Effector memory CD8-positive, alpha-beta T cell (primary cell): ENCODE results near the gene TEX35.

Experiments used
- ATAC-seq: fragments of 150-1000 bp; cut with Tn5 transposase; replicated peaks from 2 replicates; pipeline ENCODE4 v1.10.0; 2021; ENCODE audit warnings: mild to moderate bottlenecking, moderate library complexity
- DNase-seq, 3 experiments: peaks; one replicate each; pipeline ENCODE4 v3.0.0; 2021
- H3K27ac Mint-ChIP-seq, 2 donors: one replicate each; pipeline ENCODE4 v1.8.0; 2022; ENCODE audit warnings: mild to moderate bottlenecking in 2 of 2, mixed read lengths in 2 of 2, moderate library complexity in 2 of 2
- H3K27me3 Mint-ChIP-seq, 2 donors: one replicate each; pipeline ENCODE4 v1.8.0; 2022; ENCODE audit warnings: mixed read lengths in 2 of 2
- H3K36me3 Mint-ChIP-seq: one replicate; pipeline ENCODE4 v1.8.0; 2022; ENCODE audit warnings: mild to moderate bottlenecking, moderate library complexity, mixed read lengths; ENCODE audit not compliant: insufficient read depth
- H3K4me1 Mint-ChIP-seq, 2 donors: one replicate each; pipeline ENCODE4 v1.8.0; 2022; ENCODE audit warnings: low read depth in 2 of 2, mixed read lengths in 2 of 2
- H3K4me3 Mint-ChIP-seq, 2 donors: one replicate each; pipeline ENCODE4 v1.8.0; 2022; ENCODE audit warnings: mild to moderate bottlenecking in 2 of 2, mixed read lengths in 2 of 2, moderate library complexity in 2 of 2
- H3K9me3 Mint-ChIP-seq, 2 donors: one replicate each; pipeline ENCODE4 v1.8.0; 2022; ENCODE audit warnings: mixed read lengths in 2 of 2
- total RNA-seq, 9 experiments: gene quantifications; one replicate each; lab custom pipeline; 2026; lab: John Stamatoyannopoulos, UW

Gene TEX35
- 0 to 0.10 (median 0) reads per million in 9 experiments for total RNA-seq

DNA sequence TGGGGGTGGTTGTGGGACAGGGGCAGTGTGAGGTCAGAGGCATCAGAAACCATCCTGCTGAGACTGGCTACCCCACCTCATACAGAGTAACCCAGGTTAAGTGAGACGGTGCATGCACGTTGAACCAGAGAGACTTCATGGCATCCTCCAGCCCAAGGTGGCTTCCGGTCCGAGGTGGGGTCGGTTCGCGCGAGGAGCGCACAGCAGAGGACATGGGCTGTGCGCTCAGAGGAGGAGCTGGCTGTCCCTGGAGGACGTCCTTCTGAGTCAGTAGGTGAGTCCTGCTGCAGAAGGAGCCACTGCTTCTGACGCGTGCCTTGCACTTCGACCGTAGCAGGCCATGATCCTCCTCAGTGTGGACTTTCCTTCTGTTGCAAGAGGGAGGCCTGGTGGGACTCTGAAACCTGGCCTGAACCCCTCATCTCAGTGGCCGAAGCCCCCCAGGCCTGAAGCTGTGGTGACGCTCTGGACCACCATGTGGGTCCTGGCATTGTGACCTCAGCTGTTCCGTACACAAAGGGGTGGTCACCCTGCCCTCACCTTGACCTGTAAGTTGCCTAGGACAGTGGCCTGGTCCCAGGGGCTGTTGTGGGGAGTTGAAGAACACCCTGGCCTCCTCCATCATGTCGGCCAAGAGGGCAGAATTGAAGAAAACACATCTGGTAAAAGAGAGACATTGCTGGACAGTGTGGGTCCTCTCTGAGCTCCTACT is at the start of gene TEX35:
Gene TEX35 (plus strand): TSS at position 544 of the 712 bp plus-strand sequence. CDS start 80 bp downstream, at position 624.
- Mint-ChIP-seq H3K36me3 (no peaks in the 10 kb centered on the region), H3K27me3 (peaks cover 15 to 30% of the 10 kb centered on the region in 2 donors), H3K9me3 (no peaks in the 10 kb centered on the region), H3K4me3 (no peak within 1 kb of the TSS), H3K27ac (no peak within 1 kb of the TSS), H3K4me1 (no peaks in the 10 kb centered on the region)
- ATAC-seq = no peak
- no peak for DNase-seq

DNA sequence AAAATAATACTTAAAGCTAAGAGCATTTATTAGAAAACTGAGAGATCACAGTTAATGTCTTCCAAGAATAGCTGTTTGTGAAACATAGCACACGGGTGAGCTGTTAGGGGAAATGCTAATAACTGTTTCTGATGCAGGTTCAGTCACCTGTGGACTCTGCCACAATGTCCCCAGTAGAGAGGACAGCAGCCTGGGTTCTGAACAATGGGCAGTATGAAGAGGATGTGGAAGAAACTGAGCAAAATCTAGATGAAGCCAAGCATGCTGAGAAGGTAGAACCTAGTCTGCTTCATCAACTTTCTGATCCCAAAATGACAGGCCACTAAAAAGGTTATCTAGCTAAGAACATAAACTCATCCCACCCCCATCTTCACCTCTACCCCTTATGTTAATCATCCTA is 48.8 kb upstream of the TEX35 start:
- Mint-ChIP-seq H3K9me3 (no peaks in the 10 kb centered on the region), H3K4me1 (no peaks in the 10 kb centered on the region), H3K27me3 (peaks cover 8 to 15% of the 10 kb centered on the region in 2 donors), H3K36me3 (no peaks in the 10 kb centered on the region), H3K4me3 (no peak overlapping the region), H3K27ac (no peak overlapping the region)
- ATAC-seq (no peak), DNase-seq (no peak)

DNA sequence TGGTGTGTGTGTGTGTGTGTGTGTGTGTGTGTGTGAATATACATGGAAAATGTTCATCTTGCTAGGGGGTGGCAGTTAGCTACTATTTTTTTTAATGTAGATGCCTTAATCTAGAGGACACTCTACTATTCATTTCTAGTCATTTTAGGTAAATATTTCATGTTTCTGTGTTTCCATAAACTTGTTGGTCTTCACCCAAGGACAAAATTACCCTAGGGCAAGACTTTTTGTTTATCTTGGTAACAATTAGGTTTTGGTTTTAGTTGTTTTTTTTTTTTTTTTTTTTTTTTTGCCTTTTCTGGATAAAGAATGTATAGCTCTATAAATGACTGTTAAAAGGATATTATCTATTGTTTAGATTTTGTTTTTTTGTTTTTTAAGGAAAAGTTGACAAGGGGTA is 48.3 kb upstream of the TEX35 start:
- DNase-seq (no peak), ATAC-seq (no peak)
- H3K4me1 Mint-ChIP-seq = no peaks in the 10 kb centered on the region
- no peak overlapping the region for H3K27ac Mint-ChIP-seq
- H3K27me3 Mint-ChIP-seq = peaks cover 8 to 15% of the 10 kb centered on the region in 2 donors
- H3K9me3 Mint-ChIP-seq = no peaks in the 10 kb centered on the region
- H3K4me3 Mint-ChIP-seq = no peak overlapping the region
- H3K36me3 Mint-ChIP-seq = no peaks in the 10 kb centered on the region

DNA sequence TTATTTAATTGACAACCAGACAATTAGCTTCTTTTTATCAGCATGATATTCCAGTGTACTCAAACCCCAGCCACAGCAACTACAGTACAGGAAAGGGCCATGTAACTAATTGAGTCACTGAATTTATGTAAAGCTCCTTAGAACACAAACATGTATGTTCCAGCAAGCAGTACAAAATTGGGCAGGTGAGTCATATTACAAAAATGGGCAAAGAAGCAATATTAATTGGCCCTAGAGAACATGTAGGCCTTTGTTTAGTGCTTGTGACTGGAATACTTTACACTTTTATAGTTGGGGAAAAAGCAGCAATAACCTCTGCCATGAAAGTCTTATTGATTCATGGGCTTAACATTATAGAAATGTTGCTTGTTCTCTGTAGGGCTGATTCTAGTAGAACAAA is 47.9 kb upstream of the TEX35 start:
- Mint-ChIP-seq H3K27ac (no peak overlapping the region), H3K9me3 (no peaks in the 10 kb centered on the region), H3K36me3 (no peaks in the 10 kb centered on the region), H3K27me3 (peaks cover 8 to 15% of the 10 kb centered on the region in 2 donors), H3K4me3 (no peak overlapping the region), H3K4me1 (no peaks in the 10 kb centered on the region)
- ATAC-seq (no peak), DNase-seq (no peak)

GRCh38 chr1:178467837-178468236 is 45.1 kb upstream of the TEX35 start:
- H3K27ac Mint-ChIP-seq = no peak overlapping the region
- no peak overlapping the region for H3K4me3 Mint-ChIP-seq
- no peaks in the 10 kb centered on the region for H3K4me1 Mint-ChIP-seq
- DNase-seq = no peak
- H3K36me3 Mint-ChIP-seq = no peaks in the 10 kb centered on the region
- peaks cover 13 to 22% of the 10 kb centered on the region in 2 donors for H3K27me3 Mint-ChIP-seq
- ATAC-seq = no peak
- H3K9me3 Mint-ChIP-seq = no peaks in the 10 kb centered on the region

GRCh38 chr1:178470411-178470960 is 42.4 kb upstream of the TEX35 start:
- DNase-seq (no peak), ATAC-seq (no peak)
- Mint-ChIP-seq H3K9me3 (no peaks in the 10 kb centered on the region), H3K4me3 (no peak overlapping the region), H3K4me1 (no peaks in the 10 kb centered on the region), H3K27me3 (peaks cover 17 to 22% of the 10 kb centered on the region in 2 donors), H3K36me3 (no peaks in the 10 kb centered on the region), H3K27ac (no peak overlapping the region)

DNA sequence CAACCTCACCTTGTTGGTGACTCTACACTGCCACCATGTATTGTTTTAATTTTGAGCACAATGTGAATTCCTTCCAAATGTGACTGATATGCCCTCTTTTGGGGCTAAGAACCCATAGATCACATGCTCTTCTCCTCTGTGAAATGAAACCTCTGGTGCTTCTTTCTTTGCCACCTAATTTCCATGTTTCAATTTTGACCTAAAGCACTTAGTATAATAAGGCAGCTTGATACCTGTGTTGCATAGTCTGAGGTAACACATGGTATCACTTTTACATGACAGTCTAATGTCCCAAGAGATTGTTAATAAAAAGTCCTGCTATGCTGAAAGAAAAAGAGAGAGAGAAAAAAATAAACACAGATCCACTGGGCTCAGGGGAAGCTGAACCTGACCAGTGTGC is 40.4 kb upstream of the TEX35 start:
- Mint-ChIP-seq H3K4me3 (no peak overlapping the region), H3K27ac (no peak overlapping the region), H3K4me1 (no peaks in the 10 kb centered on the region), H3K9me3 (no peaks in the 10 kb centered on the region), H3K27me3 (peaks cover 14 to 17% of the 10 kb centered on the region in 2 donors), H3K36me3 (no peaks in the 10 kb centered on the region)
- ATAC-seq (no peak), DNase-seq (no peak)

DNA sequence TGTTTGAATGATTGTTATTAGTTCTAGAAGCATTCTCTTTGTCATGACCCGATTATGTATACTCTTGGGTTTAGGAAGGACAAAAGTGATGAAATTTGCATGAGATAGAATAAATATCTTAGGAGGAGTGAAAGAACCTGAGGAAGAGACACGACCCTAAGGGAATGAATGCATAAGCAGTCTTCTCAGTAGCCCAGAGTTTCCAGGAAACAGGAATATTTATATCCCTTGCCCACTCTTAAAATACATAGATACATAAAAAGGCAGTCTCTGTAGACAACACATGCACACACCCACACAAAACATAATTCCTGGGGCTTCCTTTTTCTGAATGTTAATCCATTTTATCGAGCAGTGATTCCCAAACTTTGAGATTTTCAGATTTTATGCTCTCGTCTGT is 35.5 kb upstream of the TEX35 start:
- no peaks in the 10 kb centered on the region for H3K36me3 Mint-ChIP-seq
- no peak overlapping the region for H3K27ac Mint-ChIP-seq
- DNase-seq (no peak), ATAC-seq (no peak)
- H3K27me3 Mint-ChIP-seq = peaks cover 5 to 8% of the 10 kb centered on the region in 2 donors
- H3K4me1 Mint-ChIP-seq = no peaks in the 10 kb centered on the region
- no peaks in the 10 kb centered on the region for H3K9me3 Mint-ChIP-seq
- no peak overlapping the region for H3K4me3 Mint-ChIP-seq

- no peaks in the 10 kb centered on the region for H3K36me3 Mint-ChIP-seq
- no peaks in the 10 kb centered on the region for H3K9me3 Mint-ChIP-seq
- no peak for ATAC-seq
- H3K4me1 Mint-ChIP-seq = no peaks in the 10 kb centered on the region
- no peak for DNase-seq
- no peak overlapping the region for H3K27ac Mint-ChIP-seq
- no peak overlapping the region for H3K4me3 Mint-ChIP-seq
- peaks cover under 1 to 3% of the 10 kb centered on the region in 2 donors for H3K27me3 Mint-ChIP-seq
Observed at GRCh38 chr1:178477841-178478240, 35.1 kb upstream of the TEX35 start.

- no peak overlapping the region for H3K4me3 Mint-ChIP-seq
- DNase-seq = no peak
- H3K27me3 Mint-ChIP-seq = peaks cover 12 to 23% of the 10 kb centered on the region in 2 donors
- ATAC-seq = no peak
- H3K27ac Mint-ChIP-seq = no peak overlapping the region
- H3K36me3 Mint-ChIP-seq = no peaks in the 10 kb centered on the region
- H3K9me3 Mint-ChIP-seq = no peaks in the 10 kb centered on the region
- no peaks in the 10 kb centered on the region for H3K4me1 Mint-ChIP-seq
Observed at GRCh38 chr1:178483251-178483957, 29.5 kb upstream of the TEX35 start.

DNA sequence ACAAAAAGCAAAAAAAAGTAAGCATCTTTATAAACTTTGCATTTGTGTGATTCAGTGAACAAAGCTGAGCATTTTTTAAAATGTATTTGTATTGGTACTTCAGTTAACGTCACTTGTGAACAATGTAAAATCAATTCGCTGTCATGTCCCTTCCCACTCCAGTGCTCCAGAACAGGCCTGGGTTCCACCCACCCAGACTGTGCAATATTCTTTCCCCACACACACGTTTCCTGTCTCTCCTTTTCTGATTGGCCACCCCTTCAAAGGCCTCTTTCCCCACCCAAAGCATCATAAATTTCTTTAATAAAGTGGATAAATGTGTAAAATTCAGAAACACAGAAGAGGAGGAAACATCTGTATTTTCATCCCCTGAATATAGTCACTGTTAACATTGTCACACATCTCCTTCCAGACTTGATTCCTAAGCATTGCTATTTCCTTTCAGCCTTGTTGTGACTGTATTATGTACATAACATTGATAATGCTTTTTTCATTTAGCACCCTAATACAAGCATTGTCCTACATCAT is 28.1 kb upstream of the TEX35 start:
- Mint-ChIP-seq H3K27ac (no peak overlapping the region), H3K4me1 (no peaks in the 10 kb centered on the region), H3K9me3 (no peaks in the 10 kb centered on the region), H3K4me3 (no peak overlapping the region), H3K27me3 (peaks cover 15 to 31% of the 10 kb centered on the region in 2 donors), H3K36me3 (no peaks in the 10 kb centered on the region)
- ATAC-seq (no peak), DNase-seq (no peak)

DNA sequence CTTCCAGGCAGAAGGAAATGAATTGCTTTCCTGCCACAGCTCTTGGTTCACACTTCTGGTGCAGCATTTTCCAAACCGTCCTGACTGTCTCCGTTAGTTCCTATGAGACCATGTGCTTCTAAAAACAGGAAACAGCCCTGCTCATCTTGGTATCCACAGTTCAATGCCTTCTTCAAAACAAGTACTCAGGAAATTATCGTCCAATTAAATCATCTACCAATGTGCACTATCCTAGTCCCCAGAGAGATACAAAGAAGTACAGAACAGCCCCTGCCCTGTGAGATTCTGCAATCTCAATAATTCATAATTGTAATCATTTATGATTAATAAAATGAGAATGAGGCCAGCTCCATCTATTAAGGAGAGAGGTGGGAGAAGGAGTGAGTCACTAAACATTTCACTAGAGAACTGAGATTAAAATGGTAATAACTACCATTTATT is 27.3 kb upstream of the TEX35 start:
- ATAC-seq = no peak
- Mint-ChIP-seq H3K27me3 (peaks cover 15 to 31% of the 10 kb centered on the region in 2 donors), H3K27ac (no peak overlapping the region), H3K9me3 (no peaks in the 10 kb centered on the region), H3K4me3 (no peak overlapping the region), H3K36me3 (no peaks in the 10 kb centered on the region), H3K4me1 (no peaks in the 10 kb centered on the region)
- DNase-seq = no peak

DNA sequence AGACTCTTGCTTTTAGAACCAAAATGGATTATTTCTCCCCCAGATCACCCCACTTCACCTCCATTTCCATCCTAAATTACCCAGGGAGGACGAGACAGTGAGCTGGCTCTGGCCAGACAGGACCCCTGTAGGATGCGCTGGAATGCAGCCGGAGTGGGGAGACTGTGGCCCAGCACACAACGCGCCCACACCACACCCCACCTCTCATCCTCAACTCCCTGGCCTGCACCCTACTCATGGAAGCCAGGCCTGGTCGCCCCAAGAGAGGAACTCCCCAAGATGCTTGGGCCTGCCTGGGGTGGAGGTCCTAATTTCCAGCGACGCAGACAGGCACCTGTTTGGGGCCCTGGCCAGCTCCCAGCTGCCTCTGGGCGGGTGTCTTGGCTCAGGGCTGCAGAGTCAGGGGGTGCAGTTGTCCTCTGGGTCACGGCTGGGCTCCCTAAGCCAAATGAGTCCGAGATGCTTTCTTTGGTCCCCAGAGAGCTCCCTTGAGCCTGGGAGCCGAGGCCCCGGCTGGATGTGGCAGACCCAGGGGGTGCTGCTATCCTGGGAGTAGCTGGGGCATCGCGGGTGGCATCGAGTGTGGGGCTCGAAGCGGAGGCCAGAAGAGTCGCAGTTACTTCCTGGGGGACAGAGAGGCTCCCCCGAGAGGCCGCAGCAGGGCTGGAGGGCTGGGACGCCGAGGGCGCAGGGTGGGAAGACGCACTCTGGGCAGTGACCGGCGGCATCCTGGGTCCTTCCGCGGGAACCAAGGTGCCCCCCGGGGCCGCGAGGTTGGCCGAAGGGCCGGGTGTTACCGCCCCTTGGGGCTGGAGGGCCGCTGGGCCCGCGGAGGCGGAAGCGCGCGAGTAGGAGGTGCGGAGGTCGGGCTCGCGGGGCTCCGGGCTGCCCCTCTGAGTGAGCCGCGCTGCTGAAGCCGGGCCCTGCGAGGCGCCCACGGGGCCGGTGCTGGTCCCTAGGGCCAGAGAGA is 26.5 kb upstream of the TEX35 start:
- DNase-seq (no peak), ATAC-seq (no peak)
- H3K36me3 Mint-ChIP-seq = no peaks in the 10 kb centered on the region
- H3K27me3 Mint-ChIP-seq = peaks cover 15 to 31% of the 10 kb centered on the region in 2 donors
- no peak overlapping the region for H3K4me3 Mint-ChIP-seq
- no peaks in the 10 kb centered on the region for H3K9me3 Mint-ChIP-seq
- no peak overlapping the region for H3K27ac Mint-ChIP-seq
- no peaks in the 10 kb centered on the region for H3K4me1 Mint-ChIP-seq
